Choroid plexus epithelial cell (primary cell): Measurements from ENCODE around the gene LANCL2.
"Not testable (repeated sequence)": the region's sequence is repeated elsewhere in the genome, so short reads cannot be mapped to it uniquely, and the experiment has no call there.

ENCODE experiments used
- DNase-seq: peaks from one replicate; pipeline ENCODE4 v3.0.0-alpha.2; 2010; ENCODE audit warnings: low read depth
- H3K4me3 ChIP-seq: 2 replicates; pipeline ENCODE4 v1.5.1; 2011; ENCODE audit warnings: low read depth, mild to moderate bottlenecking, control low read depth, low read length, moderate library complexity
- TF ChIP-seq, protein P1 (sequence below): conservative IDR thresholded peaks from 2 replicates; pipeline ENCODE4 v1.5.1; 2011; ENCODE audit warnings: low read depth, mild to moderate bottlenecking, control low read depth, inconsistent platforms, low read length, moderate library complexity

Gene LANCL2

DNA sequence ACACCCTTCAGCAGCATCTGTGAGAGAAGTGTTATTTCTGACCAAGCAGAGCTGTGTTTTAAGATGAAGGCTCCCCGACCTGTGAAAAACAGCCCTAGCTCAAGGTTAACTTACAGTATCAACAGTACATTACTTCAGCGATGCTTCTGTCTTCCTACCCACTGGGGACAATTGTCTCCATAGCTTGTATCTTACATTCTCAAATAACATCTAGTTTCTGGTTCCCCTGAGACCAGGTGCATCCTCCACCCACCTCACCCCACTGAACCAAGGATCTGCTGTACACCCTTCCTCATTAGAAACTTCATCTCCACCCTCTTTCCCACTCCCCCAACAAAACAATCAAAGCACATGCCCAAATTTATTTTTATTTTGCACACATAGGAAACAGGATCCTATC is 105.1 kb downstream of the LANCL2 start:
- no peak for DNase-seq
- TF ChIP-seq, protein P1, sequence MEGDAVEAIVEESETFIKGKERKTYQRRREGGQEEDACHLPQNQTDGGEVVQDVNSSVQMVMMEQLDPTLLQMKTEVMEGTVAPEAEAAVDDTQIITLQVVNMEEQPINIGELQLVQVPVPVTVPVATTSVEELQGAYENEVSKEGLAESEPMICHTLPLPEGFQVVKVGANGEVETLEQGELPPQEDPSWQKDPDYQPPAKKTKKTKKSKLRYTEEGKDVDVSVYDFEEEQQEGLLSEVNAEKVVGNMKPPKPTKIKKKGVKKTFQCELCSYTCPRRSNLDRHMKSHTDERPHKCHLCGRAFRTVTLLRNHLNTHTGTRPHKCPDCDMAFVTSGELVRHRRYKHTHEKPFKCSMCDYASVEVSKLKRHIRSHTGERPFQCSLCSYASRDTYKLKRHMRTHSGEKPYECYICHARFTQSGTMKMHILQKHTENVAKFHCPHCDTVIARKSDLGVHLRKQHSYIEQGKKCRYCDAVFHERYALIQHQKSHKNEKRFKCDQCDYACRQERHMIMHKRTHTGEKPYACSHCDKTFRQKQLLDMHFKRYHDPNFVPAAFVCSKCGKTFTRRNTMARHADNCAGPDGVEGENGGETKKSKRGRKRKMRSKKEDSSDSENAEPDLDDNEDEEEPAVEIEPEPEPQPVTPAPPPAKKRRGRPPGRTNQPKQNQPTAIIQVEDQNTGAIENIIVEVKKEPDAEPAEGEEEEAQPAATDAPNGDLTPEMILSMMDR = no peak
- H3K4me3 ChIP-seq = no peak overlapping the region

DNA sequence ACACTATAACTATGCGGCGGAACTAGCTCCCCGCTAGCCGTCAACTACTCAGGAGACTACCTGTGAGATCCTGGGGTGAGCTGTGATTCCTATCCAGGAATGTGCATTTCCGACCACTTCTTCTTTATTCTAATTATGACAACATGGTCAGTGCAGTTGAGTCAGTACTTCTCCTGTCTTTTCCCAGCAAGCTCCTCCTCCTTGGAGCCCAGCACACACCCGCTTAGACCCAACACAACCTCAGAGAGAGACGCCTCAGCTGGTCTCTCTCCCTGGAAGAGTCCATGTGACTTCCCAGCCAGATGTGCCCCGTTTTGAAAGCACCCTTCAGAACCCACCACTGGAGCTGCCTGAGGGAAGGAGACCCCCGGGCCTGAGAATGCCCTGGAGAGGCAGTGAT is 106.5 kb downstream of the LANCL2 start:
- H3K4me3 ChIP-seq, DNase-seq: not testable (repeated sequence)

DNA sequence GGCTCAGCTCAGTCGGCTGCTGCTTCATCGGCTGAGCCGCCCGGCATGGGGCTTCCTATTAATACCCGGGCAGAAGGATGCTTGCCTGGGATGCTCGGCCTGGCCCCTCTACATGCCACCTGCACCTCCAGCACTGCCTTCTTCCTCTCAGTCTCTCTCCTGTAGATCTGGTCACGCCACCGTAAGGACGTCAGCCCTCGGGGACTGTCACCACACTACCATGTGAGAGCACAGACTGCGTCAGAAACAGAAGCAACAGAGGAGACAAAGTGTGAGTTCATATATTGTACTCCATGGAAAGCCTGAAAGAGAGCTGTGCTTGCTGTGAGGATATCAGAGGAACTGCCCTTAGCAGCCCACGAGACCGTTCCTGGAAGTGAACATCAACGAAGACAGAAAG is 107.3 kb downstream of the LANCL2 start:
- not testable (repeated sequence) for H3K4me3 ChIP-seq, DNase-seq

DNA sequence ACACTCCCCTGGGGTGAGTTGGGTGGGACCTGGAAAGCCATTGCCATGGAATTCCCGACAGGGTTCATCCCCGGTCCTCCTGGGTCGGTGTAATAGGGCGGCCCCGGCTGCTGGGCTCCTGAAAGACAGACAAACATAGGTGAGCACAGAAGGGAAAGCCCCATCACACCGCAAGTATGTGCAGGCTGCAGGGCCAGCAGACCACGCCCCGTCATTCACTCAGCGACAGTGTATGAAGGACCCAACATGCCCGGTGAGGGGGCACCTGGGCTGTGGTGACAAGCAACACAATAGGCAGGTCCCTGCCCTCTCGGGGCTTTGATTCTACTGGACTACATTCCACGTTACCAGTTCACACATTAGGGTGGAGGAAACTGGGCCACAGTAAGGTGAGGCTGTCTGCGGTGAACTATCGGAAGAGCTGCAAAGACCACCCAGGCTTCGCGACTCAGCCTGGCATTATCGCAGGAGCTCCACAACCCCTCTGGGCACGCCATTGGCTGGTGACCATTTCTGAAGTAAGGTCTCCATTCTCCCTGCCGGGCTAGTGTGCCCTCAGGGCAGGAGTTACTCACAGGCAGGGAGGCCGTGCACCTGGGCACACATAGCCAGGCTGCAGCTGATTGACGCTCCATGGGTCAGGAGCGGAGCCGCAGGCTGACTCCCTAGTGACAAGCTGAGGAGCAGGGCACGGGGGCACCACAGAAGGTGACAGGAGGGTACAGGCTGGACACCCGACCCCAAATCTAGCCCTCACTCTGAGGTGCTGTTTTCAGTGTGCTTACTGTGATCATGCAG is 108.0 kb downstream of the LANCL2 start:
- DNase-seq = no peak
- H3K4me3 ChIP-seq = no peak overlapping the region
- TF ChIP-seq, protein P1 = no peak

DNA sequence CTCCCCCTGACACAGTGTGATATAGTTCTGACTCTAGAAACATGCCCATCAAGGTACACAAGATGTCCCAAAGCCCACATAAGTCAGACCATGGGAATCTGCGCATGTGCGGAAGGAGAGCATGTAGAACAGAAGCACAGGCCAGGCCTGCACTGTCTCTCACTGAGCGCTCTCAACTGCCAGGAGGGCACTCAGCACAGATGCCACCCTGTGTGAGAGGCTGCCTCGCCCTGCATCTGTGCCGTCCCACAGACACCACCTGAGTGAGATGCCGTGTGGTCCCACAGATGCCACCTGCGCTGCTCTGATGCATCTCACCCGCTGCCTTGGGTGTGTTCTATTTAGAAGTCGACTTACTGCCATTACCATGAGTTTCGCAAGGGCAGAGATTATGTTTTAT is 108.8 kb downstream of the LANCL2 start:
- H3K4me3 ChIP-seq = no peak overlapping the region
- TF ChIP-seq, protein P1 = no peak
- DNase-seq = no peak

DNA sequence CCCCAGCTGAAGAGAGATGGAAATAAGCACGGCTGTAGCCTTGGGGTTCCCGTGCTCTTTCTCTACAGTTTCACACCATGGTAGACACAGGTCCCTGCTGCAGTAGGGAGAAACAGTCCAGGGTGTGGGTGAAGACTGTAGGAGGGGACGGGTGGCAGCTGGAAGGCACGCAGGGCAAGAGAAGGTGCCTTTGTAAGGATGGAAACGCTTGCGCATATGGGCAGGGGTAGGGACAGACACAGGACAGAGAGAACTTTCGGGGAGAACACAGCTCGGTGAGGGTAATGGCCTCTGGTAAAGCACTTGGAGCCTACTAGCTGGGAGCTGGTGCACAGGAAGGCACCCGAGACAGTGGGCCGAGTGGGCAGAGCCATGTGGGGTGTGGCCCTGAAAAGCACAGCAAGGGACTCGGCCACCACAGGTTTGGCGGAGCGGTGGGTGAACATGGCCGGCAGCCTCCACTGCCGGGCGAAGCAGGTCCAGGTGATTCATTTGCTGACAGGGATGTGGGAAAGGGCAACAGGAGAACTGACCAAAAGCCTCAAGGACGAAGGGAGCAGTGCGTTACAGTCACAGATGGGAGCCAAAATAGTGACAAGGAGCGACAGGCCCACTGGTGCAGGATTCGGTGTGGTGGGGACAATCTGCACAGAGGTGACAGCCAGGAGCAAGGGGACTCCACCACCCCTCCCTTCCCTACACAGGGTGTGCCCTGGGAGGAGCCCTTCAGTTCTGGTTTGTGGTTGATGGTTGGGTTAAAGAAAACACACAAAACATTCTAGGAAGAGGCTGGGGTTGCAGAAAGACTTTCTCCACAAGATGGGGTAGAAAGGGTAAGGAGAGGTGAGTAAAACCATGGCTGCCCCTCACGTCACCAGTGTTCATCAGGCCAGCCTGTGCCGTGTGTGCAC is 110.1 kb downstream of the LANCL2 start:
- H3K4me3 ChIP-seq = no peak overlapping the region
- DNase-seq = no peak
- TF ChIP-seq, protein P1 = no peak

DNA sequence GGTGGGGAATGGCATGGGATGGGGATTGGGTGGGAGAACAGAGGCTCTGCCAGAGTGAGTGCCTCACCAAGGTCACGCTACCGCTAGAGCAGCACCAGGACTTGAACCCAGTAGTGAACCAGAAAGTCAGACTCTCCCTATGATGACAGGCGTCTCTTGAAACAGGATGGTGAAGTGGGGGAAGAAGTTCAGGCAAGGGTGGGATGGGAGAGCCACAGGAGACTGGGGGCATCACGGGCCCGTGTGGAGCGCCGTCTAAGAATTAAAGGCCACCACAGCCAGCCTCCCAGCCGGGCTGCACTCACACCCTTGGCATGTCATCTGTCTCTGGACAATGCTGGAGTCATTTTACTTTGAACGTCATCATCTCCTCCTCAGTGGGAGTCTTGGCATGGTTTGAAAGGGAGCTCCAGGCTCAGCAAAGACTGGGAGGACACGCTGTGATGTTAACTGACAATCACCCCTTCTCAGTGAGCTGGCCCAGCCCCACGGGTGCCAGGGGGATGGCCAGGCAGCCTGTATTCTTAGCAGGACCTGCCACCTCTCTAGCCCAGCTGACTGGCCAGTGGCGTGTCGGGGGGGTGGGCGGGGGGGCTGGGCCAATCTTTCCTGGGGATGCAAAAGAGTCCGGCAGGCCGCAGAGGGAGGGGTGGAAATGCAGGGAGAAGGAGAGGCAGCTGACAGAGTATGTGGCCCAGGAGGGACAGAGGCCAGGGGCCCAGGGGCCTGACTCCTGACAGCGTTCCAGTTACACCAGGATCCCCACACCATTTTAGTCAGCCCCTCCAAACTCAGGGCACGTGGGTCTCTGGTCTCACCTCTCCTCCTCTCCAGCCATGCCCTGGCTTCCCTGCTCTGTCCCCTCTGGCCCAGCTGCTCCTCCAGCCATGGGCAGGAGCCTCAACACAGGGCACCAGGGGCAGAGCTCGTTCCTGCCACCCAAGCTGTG is 111.0 kb downstream of the LANCL2 start:
- TF ChIP-seq, protein P1 = no peak
- no peak overlapping the region for H3K4me3 ChIP-seq
- DNase-seq = peak; percentile 82
